Fibroblast of villous mesenchyme (primary cell): ENCODE measurements around the gene ADAM10. TPM values are rescaled to one million over a fixed set of nuclear protein-coding genes. Genes with fewer than 3 reads are reported as not detected.

Experiments
- DNase-seq: peaks from one replicate; pipeline ENCODE4 v3.0.0-alpha.2; 2010; ENCODE audit warnings: low read depth
- H3K4me3 ChIP-seq: 2 replicates; pipeline ENCODE4 v1.5.1; 2011; ENCODE audit warnings: low read depth, mild to moderate bottlenecking, low read length
- CTCF ChIP-seq: IDR thresholded peaks from 2 replicates; pipeline ENCODE4 v1.5.1; 2012; ENCODE audit warnings: low read depth, mild to moderate bottlenecking, low read length; ENCODE audit not compliant: insufficient read depth
- total RNA-seq: library from RNA; depleted of rRNA; stranded (reverse); fragments of >200 nt; gene quantifications from 2 replicates; pipeline ENCODE4 v1.2.3, GENCODE V29; 2012

Gene ADAM10
- total RNA-seq, 1 donor = 200 TPM

GRCh38 chr15:58590926-58591325 is 158.6 kb downstream of the ADAM10 start:
- no peak overlapping the region for H3K4me3 ChIP-seq
- DNase-seq = no peak
- no peak for TF ChIP-seq CTCF

GRCh38 chr15:58590236-58590635 is 159.3 kb downstream of the ADAM10 start:
- no peak overlapping the region for H3K4me3 ChIP-seq
- DNase-seq = no peak
- TF ChIP-seq CTCF = no peak

GRCh38 chr15:58589047-58589446 is 160.5 kb downstream of the ADAM10 start:
- H3K4me3 ChIP-seq = no peak overlapping the region
- no peak for TF ChIP-seq CTCF
- DNase-seq = no peak

- no peak overlapping the region for H3K4me3 ChIP-seq
- no peak for DNase-seq
- no peak for TF ChIP-seq CTCF
Measured at GRCh38 chr15:58588096-58588495, 161.4 kb downstream of the ADAM10 start.

- DNase-seq = no peak
- no peak overlapping the region for H3K4me3 ChIP-seq
- no peak for TF ChIP-seq CTCF
Measured at GRCh38 chr15:58587486-58587885, 162.0 kb downstream of the ADAM10 start.

GRCh38 chr15:58585693-58586443 is 163.6 kb downstream of the ADAM10 start:
- no peak overlapping the region for H3K4me3 ChIP-seq
- DNase-seq = no peak
- no peak for TF ChIP-seq CTCF
